GM21529 (cell line): ENCODE results near the gene ADAM19.

Experiments
- ATAC-seq: cut with Tn5 transposase; IDR thresholded peaks from one replicate; pipeline ENCODE4 v1.9.1; 2021; ENCODE audit not compliant: unreplicated experiment

ADAM19 gene

GRCh38 chr5:157596487-157596886 lies 20.9 kb upstream of the ADAM19 start:
- peak; percentile 83 for ATAC-seq

- ATAC-seq = no peak
Observed at GRCh38 chr5:157594675-157595459, 19.3 kb upstream of the ADAM19 start.

DNA sequence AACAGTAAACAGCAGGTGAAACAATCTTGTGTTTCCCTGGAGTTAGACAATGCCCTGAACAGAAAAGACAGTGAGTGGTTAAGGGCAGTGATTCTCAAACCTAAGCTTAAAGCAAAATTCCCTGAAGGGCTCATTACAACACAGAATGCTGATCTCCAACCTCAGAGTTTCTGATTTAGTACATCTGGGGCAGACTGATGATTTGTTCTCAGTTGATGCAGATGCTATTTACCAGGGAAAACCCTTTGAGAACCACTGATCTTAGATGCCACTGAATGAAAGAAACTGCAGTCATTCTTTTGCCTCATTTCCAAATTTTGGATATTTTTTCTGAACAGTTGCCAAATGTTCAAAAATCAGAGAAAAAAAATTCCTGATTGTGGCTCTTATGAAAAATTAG lies 18.7 kb upstream of the ADAM19 start:
- ATAC-seq = no peak

DNA sequence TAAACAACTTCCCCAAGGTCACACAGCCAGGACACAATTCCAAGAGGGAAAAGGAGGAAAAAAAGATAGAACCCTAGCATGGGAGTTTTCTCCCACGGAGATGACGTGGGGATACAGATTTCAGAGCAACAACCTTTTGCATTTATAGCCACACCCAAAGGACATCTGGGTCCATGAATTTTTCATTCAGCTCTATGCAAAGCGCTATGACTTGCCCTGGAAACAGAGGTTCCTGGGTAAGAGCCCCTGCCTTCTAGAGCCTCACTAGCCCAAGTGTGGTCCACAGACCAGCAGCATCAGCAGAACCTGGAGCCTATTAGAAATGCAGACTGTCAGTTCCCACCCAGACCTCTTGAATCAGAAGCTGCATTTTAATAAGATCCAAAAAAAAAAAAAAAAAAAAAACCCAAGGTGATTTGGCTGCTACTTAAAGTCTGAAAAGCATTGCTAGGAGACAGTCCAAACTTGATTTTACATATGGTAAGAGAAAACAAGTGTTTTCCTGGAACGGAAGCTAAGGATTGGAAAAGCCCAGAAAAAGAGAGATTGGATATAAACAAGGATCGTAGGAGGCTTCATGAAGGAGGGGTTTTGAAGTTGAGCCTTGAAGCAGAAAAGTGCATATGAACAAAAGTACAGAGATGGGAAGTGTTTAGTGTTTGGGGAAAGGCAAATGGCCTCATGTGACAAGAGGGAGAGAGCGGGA lies 17.6 kb upstream of the ADAM19 start:
- ATAC-seq = no peak

GRCh38 chr5:157592594-157592993 lies 17.0 kb upstream of the ADAM19 start:
- no peak for ATAC-seq

DNA sequence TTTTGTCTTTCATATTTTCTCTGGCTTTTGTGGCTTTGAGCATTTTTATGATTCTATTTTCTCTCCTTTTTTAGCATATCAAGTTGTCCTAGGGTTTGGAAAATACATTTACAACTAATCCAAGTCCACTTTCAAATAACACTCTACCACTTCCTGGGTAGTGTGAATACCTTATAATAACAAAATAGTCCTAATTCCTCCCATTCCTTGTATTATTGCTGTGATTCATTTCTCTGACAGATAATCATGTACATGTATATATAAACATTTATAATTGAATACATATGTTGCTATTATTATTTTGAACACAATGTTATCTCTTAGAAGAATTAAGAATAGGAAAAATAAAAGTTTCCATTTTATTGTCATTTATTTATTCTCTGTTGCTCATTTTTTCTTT lies 14.9 kb upstream of the ADAM19 start:
- ATAC-seq = no peak

DNA sequence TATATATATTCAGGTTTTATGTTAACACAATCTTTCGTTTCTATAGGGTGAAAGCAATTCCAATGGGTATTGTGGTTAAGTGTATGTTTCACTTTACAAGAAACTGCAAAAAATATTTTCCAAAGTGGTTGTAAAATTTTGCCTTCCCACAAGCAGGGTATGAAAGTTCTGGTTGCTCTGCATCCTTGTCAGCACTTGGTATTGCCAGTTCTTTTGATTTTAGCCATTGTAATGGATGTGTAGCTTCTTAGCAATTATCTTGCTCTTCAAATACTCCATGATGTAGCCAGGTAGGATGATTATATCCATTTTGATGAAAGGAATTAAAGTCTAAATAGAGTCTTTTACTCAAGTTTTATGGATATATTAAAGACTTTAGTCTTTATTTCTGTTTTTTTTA lies 9.1 kb upstream of the ADAM19 start:
- no peak for ATAC-seq

- ATAC-seq = peak; percentile 70
Observed at GRCh38 chr5:157582731-157583620, 7.4 kb upstream of the ADAM19 start.

- ATAC-seq = no peak
Observed at GRCh38 chr5:157581901-157582300, 6.3 kb upstream of the ADAM19 start.

GRCh38 chr5:157578079-157578780 lies 2.7 kb upstream of the ADAM19 start:
- no peak for ATAC-seq

DNA sequence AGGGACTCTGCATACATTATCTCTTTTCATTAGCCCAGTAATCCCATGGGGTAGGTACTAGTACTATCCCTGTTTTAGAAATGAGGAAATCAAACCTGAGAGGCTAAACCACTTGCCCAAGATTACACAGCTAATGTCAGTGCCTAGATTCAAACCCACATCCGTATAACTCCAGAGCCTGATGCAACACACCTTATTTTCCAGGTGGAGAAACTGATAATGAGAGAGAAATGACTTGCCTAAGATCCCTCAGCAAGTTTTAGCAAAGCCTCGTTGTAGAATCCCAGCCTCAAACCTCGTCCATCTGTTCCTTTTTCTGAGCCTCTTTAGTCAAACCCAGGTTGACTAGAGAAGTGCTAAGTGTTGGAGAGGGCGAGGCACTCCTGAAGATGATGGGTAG lies 1.1 kb upstream of the ADAM19 start:
- no peak for ATAC-seq

DNA sequence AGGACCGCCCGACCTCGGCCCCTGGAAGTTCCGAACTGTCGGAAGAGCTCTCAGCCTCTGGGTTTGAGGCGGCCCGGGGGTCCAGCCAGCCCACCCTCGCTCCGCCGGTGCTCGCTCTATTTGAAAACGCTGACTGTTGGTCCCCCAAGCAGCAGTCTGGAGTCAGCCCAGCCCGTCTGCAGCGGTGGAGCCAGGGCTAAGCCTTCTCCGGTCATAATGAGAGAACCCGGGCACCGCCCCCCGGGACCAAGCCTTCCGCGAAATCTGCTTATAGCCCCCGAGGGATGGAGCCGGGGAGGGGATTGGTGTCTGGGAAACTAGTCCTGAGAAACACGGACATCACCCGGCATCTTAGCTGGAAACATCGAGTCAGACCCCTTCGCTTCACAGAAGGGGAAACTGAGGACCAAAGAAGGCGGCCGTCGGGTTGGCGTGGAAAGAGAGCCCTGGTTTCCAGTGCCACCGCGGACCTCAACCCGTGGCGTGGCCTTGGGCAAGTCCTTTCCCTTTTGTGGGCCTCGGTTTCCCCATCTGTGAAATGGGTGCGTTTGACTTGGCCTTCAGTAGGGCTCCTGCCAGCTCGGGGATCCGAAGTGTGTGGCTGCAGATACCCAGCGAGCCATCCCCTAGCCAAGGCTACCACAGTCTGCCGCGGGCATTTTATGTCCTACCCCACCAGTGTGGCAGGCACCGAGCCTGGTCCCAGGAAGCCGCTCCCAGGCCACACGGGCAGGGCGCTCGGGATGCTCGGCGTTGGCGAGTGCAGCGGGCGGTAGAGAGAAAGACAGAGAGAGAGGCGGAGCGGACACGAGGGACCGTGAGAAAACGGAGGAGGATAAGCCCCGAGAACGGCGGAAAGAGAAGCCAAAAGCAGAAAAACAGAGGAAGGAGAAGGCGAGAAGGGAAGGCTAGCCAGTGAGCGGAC lies 857 bp downstream of the ADAM19 start:
- peak; percentile 4 for ATAC-seq

DNA sequence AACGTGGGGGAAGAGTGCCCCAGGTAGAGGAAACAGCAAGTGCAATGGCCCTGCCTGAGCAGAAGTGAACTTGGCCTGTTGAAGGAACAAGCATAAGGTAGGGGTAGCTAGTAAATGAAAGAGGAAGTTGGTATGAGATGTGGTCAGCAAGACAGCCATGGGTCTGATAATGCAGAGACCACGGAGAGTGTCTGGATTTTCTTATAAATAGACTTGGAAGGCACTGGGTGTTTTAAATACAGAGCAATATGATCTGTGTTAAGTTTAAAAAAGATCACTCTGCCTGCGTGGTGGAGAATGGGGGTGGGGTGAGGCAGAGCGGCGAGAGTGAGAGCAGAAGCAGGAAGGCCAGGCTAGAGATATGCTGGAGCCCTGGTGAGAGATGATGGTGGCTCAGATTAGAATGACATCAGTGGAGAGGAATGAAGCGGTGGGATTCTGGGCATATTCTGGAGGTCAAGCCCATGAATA lies 4.2 kb downstream of the ADAM19 start:
- peak; percentile 86 for ATAC-seq

DNA sequence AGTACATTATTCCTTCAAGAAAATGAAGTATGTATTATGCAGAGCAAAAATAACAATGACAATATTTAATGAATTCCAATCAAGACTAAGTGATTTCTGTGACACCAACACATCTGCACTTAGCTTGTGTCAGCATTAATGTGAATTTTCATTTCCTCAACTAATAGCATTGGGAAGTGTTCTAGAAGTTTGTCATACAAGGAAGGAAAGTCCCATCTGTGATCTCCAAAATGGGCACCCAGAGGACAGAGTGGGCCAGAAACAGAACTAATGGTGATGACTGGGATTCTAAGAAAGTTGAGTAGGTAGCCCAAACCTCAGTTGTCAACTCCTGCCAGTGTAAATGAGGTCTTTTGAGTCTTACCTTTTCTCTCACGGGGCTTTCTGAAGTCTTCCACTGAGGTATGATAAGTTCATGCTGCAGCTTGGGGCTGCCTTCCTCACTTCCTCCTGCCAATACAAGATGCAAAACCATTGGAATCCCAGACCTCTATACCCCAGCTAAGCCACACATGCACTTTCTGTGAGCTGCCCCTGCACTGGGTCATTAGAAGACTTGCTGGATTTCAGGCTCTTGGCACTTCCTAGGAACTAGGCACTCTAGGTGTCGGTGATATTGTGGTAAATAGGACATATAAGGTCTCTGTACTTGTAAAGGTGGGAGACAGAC lies 4.9 kb downstream of the ADAM19 start:
- ATAC-seq = no peak

GRCh38 chr5:157568720-157569119 lies 6.9 kb downstream of the ADAM19 start:
- ATAC-seq = no peak

- ATAC-seq = no peak
Observed at GRCh38 chr5:157568222-157568621, 7.4 kb downstream of the ADAM19 start.

GRCh38 chr5:157566902-157567489 lies 8.6 kb downstream of the ADAM19 start:
- ATAC-seq = no peak

- ATAC-seq = no peak
Observed at GRCh38 chr5:157563929-157564716, 11.5 kb downstream of the ADAM19 start.
